GM10248 (cell line): ENCODE data around the gene FAM219A.
"Not testable (repeated sequence)": the region's sequence is repeated elsewhere in the genome, so short reads cannot be mapped to it uniquely, and the experiment has no call there.

Source experiments
- CTCF ChIA-PET: fragments of 300-600 bp; sonication (Branson Sonifier 250); formaldehyde crosslinking; extraction: SDS; loops from one replicate; lab custom pipeline; 2021; ENCODE audit warnings: antibody characterized with exemption; lab: Yijun Ruan, JAX
- POLR2A ChIA-PET: fragments of 350-650 bp; sonication (Branson Sonifier 250); formaldehyde crosslinking; extraction: SDS; loops from one replicate; lab custom pipeline; 2020; ENCODE audit warnings: antibody characterized with exemption; lab: Yijun Ruan, JAX
- DNase-seq: peaks from one replicate; pipeline ENCODE4 v3.0.0; 2012; ENCODE audit errors: extremely low spot score
- CTCF ChIP-seq: IDR thresholded peaks from 2 replicates; pipeline ENCODE4 v1.5.1; 2012; ENCODE audit warnings: mild to moderate bottlenecking, low read depth; ENCODE audit errors: extremely low read depth, missing control alignments, control extremely low read depth

FAM219A gene

GRCh38 chr9:34446468-34446891 lies 11.9 kb downstream of the FAM219A start:
- CTCF ChIA-PET: interaction anchor here (0.8 to 3.5 kb wide), 14 partner anchors 8 to 256 kb away, joined by 3 to 9 read pairs (median 4); partner anchors contain the start of genes DNAI1 and FAM219A
- no peak for DNase-seq
- POLR2A ChIA-PET: no interaction called here
- TF ChIP-seq CTCF: no peak

- TF ChIP-seq CTCF: no peak
- POLR2A ChIA-PET: no interaction called here
- no peak for DNase-seq
- CTCF ChIA-PET: interaction anchor here (0.6 to 3.5 kb wide), 11 partner anchors 12 to 160 kb away, joined by 3 to 15 read pairs (median 4); no protein-coding TSS in a partner anchor
These were observed 14.4 kb downstream of the FAM219A start for GRCh38 chr9:34443976-34444375.

- CTCF ChIA-PET: interaction anchor here (0.6 to 2.8 kb wide), 10 partner anchors 10 to 160 kb away, joined by 3 to 15 read pairs (median 4); no protein-coding TSS in a partner anchor
- POLR2A ChIA-PET: no interaction called here
- TF ChIP-seq CTCF: no peak
- no peak for DNase-seq
These were observed 14.8 kb downstream of the FAM219A start for GRCh38 chr9:34443533-34443932.

GRCh38 chr9:34442770-34443169 lies 15.6 kb downstream of the FAM219A start:
- ChIA-PET POLR2A (no interaction called here), CTCF (interaction anchor here (0.6 to 1.0 kb wide), 3 partner anchors 11 to 105 kb away, joined by 3 to 4 read pairs (median 3); no protein-coding TSS in a partner anchor)
- DNase-seq: no peak
- TF ChIP-seq CTCF: no peak

GRCh38 chr9:34440017-34440416 lies 18.4 kb downstream of the FAM219A start:
- no peak for DNase-seq
- ChIA-PET POLR2A (no interaction called here), CTCF (interaction anchor here (0.7 to 6.2 kb wide), 10 partner anchors 9 to 194 kb away, joined by 3 to 77 read pairs (median 5); no protein-coding TSS in a partner anchor)
- no peak for TF ChIP-seq CTCF

- CTCF ChIA-PET: interaction anchor here (0.8 to 6.2 kb wide), 11 partner anchors 9 to 165 kb away, joined by 3 to 77 read pairs (median 5); no protein-coding TSS in a partner anchor
- DNase-seq, POLR2A ChIA-PET: not testable (repeated sequence)
These were observed 19.9 kb downstream of the FAM219A start for GRCh38 chr9:34438465-34438864.

- DNase-seq, POLR2A ChIA-PET: not testable (repeated sequence)
- CTCF ChIA-PET: interaction anchor here (0.8 to 6.2 kb wide), 10 partner anchors 9 to 165 kb away, joined by 3 to 77 read pairs (median 4); no protein-coding TSS in a partner anchor
These were observed 20.5 kb downstream of the FAM219A start for GRCh38 chr9:34437926-34438307.
